ENCODE data around the gene BCL2.

The BCL2 gene

DNA sequence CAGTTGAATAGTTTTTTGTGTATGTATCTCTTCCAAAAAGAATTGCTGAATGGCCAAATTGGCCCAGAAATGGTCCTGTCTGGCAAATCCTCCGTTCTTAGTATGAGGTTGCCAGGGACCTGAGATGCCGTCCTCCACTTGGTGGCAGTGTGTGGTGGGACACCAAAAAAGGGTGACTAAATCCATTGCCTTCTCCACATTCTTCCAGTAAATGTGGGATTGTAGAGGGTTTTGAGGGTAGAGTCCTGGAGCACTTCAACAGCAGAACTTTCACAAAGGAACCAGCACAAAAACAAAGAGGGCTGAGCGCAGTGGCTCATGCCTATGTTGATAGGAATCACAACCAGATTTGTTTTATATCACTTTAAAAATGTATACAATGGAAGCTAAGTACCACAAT is 199.9 kb downstream of the BCL2 start:
- H3K4me3 ChIP-seq (ENCODE audit: low read length): no peak overlapping the region
- peak; percentile 34 for DNase-seq (ENCODE audit: low read depth)
- TF ChIP-seq, protein P1, sequence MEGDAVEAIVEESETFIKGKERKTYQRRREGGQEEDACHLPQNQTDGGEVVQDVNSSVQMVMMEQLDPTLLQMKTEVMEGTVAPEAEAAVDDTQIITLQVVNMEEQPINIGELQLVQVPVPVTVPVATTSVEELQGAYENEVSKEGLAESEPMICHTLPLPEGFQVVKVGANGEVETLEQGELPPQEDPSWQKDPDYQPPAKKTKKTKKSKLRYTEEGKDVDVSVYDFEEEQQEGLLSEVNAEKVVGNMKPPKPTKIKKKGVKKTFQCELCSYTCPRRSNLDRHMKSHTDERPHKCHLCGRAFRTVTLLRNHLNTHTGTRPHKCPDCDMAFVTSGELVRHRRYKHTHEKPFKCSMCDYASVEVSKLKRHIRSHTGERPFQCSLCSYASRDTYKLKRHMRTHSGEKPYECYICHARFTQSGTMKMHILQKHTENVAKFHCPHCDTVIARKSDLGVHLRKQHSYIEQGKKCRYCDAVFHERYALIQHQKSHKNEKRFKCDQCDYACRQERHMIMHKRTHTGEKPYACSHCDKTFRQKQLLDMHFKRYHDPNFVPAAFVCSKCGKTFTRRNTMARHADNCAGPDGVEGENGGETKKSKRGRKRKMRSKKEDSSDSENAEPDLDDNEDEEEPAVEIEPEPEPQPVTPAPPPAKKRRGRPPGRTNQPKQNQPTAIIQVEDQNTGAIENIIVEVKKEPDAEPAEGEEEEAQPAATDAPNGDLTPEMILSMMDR (conservative IDR thresholded peaks at IDR 0.05; ENCODE audit: low read length): peak; percentile 56

DNA sequence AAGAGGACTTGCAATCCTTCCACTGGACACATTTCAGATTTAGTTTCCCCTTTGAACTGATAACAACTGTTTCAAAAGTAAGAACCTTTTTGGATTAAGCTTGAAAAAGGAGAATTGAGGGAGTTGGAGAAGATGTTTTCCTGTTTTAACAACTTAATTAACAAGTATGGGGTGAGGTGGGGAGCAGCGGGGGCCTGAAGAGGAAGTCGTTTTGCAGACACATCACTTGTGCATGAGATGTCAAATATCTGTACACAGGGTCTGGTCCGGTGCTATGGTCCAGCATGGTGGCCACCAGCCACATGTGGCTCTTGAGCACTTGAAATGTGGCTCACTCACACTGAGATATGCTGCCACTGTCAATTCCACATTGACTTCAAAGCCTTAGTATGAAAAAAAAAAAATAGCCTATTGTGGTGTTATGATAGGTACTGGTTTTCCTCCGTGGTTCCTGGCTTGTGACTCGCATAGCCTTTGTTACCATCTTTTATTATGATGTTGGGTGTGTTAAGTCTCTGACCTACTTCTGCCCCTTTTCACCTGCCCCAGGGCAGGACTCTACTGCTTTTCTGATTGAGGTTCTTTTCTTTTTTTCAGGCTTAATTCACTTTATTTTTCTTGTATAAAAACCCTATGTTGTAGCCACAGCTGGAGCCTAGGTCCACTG is 205.5 kb downstream of the BCL2 start:
- no peak for DNase-seq (ENCODE audit: low read depth)
- no peak overlapping the region for H3K4me3 ChIP-seq (ENCODE audit: low read length)
- TF ChIP-seq, protein P1 (conservative IDR thresholded peaks at IDR 0.05; ENCODE audit: low read length): no peak

DNA sequence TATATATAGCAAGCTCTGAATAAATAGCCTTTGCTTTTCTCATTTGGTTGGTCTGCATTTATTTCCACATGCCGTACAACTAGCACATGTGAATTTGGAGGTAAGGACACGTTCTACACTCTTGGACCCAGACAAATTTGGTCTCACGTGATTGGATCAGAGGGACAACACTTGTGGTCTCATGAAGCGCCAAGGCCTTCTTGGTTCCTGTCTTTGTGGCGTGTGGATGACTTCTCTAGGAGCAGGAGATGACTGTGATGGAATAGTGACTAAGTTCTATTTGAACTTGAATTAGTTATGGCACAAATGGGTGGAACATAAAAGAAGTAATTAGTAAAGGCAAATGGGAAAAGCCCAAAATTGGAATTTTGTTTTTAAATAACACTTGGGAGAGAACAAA is 206.9 kb downstream of the BCL2 start:
- no peak for DNase-seq (ENCODE audit: low read depth)
- H3K4me3 ChIP-seq (ENCODE audit: low read length): no peak overlapping the region
- TF ChIP-seq, protein P1 (conservative IDR thresholded peaks at IDR 0.05; ENCODE audit: low read length): no peak

DNA sequence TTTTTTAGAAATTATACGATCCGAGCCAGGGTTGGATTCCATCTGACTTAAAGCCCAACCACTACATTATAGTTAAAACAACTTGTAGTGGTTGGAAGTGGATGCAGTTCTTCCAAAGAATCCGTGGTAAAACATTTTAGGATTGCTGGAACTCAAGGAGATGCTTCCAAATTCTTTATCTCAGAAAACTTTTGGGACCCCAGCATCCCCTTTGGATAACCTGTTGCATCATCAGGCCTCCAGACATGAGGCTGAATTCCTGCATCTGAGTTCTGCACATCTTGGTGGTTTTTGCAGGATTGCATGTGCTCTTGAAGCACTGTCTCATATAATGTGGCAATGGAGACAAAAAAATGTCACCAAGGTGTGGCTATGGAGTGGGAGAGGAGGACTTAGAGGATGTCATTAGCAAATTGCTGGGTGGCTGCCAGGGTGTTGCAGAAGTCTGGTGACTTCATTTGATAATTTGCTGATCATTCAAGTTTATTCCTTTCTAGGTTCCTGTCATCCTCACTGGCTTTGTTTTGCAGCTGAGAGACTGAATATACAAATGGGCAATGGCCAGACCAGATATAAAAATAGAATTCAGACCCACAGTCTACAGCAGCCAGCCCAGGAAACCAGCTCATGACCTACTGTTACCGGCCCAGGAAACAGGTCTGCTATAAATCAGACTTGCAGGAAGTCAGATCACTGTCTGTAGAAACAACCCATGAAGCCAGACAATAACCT is 207.7 kb downstream of the BCL2 start:
- TF ChIP-seq, protein P1 (conservative IDR thresholded peaks at IDR 0.05; ENCODE audit: low read length): no peak
- no peak overlapping the region for H3K4me3 ChIP-seq (ENCODE audit: low read length)
- DNase-seq (ENCODE audit: low read depth): no peak

DNA sequence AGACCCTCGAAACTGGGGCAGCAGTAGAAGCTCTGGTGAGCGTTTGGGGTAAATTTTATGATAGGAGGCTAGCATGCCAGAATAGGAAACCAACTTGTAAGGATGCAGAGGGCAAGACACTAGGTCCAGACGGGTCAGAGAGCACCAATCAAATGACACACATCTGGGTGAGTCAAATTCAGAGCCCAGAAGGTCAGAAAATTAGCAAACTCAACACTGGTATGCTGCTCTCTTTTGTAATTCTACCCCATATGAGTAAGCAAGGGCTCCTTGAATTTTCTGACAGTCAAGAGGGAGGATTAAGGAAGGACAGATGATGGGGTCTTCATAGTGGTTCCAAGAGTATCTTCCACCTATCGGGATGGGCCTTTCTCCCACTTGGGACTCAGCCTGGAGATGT is 209.8 kb downstream of the BCL2 start:
- no peak for DNase-seq (ENCODE audit: low read depth)
- TF ChIP-seq, protein P1 (conservative IDR thresholded peaks at IDR 0.05; ENCODE audit: low read length): no peak
- H3K4me3 ChIP-seq (ENCODE audit: low read length): no peak overlapping the region

DNA sequence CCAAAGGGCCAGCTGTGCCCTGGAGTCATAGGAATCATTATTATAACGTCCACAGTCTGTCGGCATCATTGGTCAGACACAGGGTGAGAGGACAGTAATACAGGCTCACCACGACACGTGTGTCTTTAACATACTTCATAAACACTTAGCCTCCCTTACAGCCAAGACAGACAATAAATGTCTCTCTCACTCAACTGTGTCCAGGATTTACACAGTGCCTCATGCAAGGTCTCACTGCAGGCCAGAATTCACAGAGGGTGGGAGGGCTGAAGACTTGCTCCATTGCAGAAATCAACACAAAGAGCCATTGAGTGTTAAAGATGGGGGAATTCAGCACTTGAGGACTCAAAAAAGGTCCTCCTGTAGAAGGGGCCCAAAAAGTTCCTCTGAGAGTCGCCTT is 210.5 kb downstream of the BCL2 start:
- no peak for DNase-seq (ENCODE audit: low read depth)
- TF ChIP-seq, protein P1 (conservative IDR thresholded peaks at IDR 0.05; ENCODE audit: low read length): no peak
- no peak overlapping the region for H3K4me3 ChIP-seq (ENCODE audit: low read length)

DNA sequence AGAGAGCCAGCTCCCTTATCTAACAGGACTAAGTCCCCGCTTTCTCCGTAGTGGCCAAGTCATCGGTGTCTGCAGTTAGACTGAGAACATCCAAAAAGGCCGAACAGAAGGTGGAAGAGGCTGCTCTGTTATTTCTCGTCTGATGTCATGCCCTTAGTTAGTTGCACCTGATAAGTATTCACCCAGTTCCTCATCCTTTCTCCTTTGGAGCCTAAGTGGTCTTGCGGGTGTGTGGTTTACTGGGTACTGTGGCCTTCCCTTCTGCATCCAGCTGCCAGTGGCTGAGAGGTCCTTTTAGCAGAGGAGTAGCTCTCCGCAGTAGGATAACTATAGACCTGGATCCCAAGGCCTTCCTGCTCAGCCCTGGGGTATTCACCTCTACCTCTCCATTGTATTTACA is 211.6 kb downstream of the BCL2 start:
- no peak overlapping the region for H3K4me3 ChIP-seq (ENCODE audit: low read length)
- no peak for DNase-seq (ENCODE audit: low read depth)
- TF ChIP-seq, protein P1 (conservative IDR thresholded peaks at IDR 0.05; ENCODE audit: low read length): no peak

Data from AG10803 (cell line).